Eye (tissue), 1 donor: ENCODE results near the gene TRIP12.
A peak's percentile ranks its signal among the peaks of the same experiment; 100 is the strongest.
"Not testable (repeated sequence)": the region's sequence is repeated elsewhere in the genome, so short reads cannot be mapped to it uniquely, and the experiment has no call there.

Experiments
- DNase-seq: peaks from one replicate; pipeline ENCODE4 v3.0.0-alpha.2; 2015

TRIP12 gene

GRCh38 chr2:229920011-229920641, 1.7 kb downstream of the TRIP12 start:
- peak; percentile 60 for DNase-seq

GRCh38 chr2:229917793-229918192, 4.0 kb downstream of the TRIP12 start:
- DNase-seq: no peak

- no peak for DNase-seq
These were observed 7.6 kb downstream of the TRIP12 start for GRCh38 chr2:229914171-229914570.

- peak; percentile 17 for DNase-seq
These were observed 10.9 kb downstream of the TRIP12 start for GRCh38 chr2:229910832-229911412.

GRCh38 chr2:229910147-229910831, 11.5 kb downstream of the TRIP12 start:
- no peak for DNase-seq

- DNase-seq: no peak
These were observed 12.7 kb downstream of the TRIP12 start for GRCh38 chr2:229909090-229909489.

- DNase-seq: no peak
These were observed 16.2 kb downstream of the TRIP12 start for GRCh38 chr2:229905601-229906000.

GRCh38 chr2:229903037-229903436, 18.8 kb downstream of the TRIP12 start:
- no peak for DNase-seq

- peak; percentile 10 for DNase-seq
These were observed 20.0 kb downstream of the TRIP12 start for GRCh38 chr2:229901819-229902218.

- DNase-seq: not testable (repeated sequence)
These were observed 21.3 kb downstream of the TRIP12 start for GRCh38 chr2:229900514-229900913.

- no peak for DNase-seq
These were observed 21.8 kb downstream of the TRIP12 start for GRCh38 chr2:229900012-229900411.

- no peak for DNase-seq
These were observed 22.2 kb downstream of the TRIP12 start for GRCh38 chr2:229899604-229900003.

GRCh38 chr2:229896857-229897256, 25.0 kb downstream of the TRIP12 start:
- no peak for DNase-seq

- DNase-seq: no peak
These were observed 32.8 kb downstream of the TRIP12 start for GRCh38 chr2:229889023-229889422.

- no peak for DNase-seq
These were observed 33.8 kb downstream of the TRIP12 start for GRCh38 chr2:229888031-229888430.

- no peak for DNase-seq
These were observed 34.4 kb downstream of the TRIP12 start for GRCh38 chr2:229887441-229887840.

GRCh38 chr2:229884775-229885699, 36.8 kb downstream of the TRIP12 start:
- DNase-seq: no peak

GRCh38 chr2:229882583-229882982, 39.2 kb downstream of the TRIP12 start:
- no peak for DNase-seq

GRCh38 chr2:229880892-229881586, 40.8 kb downstream of the TRIP12 start:
- DNase-seq: no peak

- DNase-seq: no peak
These were observed 42.4 kb downstream of the TRIP12 start for GRCh38 chr2:229879191-229879950.

- DNase-seq: no peak
These were observed 46.3 kb downstream of the TRIP12 start for GRCh38 chr2:229875549-229875948.

- no peak for DNase-seq
These were observed 47.2 kb downstream of the TRIP12 start for GRCh38 chr2:229874647-229875046.
